Measurements from ENCODE around the gene GOLGA8A.
"Not testable (repeated sequence)": the region's sequence is repeated elsewhere in the genome, so short reads cannot be mapped to it uniquely, and the experiment has no call there.

GRCh38 chr15:34433956-34434626 is 3.5 kb downstream of the GOLGA8A start:
- not testable (repeated sequence) for TF ChIP-seq CEBPB (IDR thresholded peaks at IDR 0.05); RAD21 (conservative IDR thresholded peaks at IDR 0.05 in 1 of 2, IDR thresholded peaks at IDR 0.05 in 1 of 2); SMC3 (IDR thresholded peaks at IDR 0.05); POLR2A (IDR thresholded peaks at IDR 0.05; ENCODE audit: low read length); JUN (IDR thresholded peaks at IDR 0.05); ESRRA (IDR thresholded peaks at IDR 0.05; ENCODE audit: borderline replicate concordance, low read length); EHMT2 (IDR thresholded peaks at IDR 0.05; ENCODE audit: low read depth); ZSCAN20 (CRISPR knock-in tag; IDR thresholded peaks at IDR 0.05)
- TF ChIP-seq, protein P1, sequence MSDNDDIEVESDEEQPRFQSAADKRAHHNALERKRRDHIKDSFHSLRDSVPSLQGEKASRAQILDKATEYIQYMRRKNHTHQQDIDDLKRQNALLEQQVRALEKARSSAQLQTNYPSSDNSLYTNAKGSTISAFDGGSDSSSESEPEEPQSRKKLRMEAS (IDR thresholded peaks at IDR 0.05): not testable (repeated sequence)
- TF ChIP-seq, protein P2, sequence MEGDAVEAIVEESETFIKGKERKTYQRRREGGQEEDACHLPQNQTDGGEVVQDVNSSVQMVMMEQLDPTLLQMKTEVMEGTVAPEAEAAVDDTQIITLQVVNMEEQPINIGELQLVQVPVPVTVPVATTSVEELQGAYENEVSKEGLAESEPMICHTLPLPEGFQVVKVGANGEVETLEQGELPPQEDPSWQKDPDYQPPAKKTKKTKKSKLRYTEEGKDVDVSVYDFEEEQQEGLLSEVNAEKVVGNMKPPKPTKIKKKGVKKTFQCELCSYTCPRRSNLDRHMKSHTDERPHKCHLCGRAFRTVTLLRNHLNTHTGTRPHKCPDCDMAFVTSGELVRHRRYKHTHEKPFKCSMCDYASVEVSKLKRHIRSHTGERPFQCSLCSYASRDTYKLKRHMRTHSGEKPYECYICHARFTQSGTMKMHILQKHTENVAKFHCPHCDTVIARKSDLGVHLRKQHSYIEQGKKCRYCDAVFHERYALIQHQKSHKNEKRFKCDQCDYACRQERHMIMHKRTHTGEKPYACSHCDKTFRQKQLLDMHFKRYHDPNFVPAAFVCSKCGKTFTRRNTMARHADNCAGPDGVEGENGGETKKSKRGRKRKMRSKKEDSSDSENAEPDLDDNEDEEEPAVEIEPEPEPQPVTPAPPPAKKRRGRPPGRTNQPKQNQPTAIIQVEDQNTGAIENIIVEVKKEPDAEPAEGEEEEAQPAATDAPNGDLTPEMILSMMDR (IDR thresholded peaks at IDR 0.05): not testable (repeated sequence)
